Activated CD4-positive, CD25-positive, alpha-beta regulatory T cell (primary cell): Measurements from ENCODE around the gene TLR1.
"Not testable (repeated sequence)": the region's sequence is repeated elsewhere in the genome, so short reads cannot be mapped to it uniquely, and the experiment has no call there.

Experiments used
- DNase-seq, 4 experiments: peaks; one replicate each; lab custom pipeline; 2025; lab: John Stamatoyannopoulos, UW

The TLR1 gene

DNA sequence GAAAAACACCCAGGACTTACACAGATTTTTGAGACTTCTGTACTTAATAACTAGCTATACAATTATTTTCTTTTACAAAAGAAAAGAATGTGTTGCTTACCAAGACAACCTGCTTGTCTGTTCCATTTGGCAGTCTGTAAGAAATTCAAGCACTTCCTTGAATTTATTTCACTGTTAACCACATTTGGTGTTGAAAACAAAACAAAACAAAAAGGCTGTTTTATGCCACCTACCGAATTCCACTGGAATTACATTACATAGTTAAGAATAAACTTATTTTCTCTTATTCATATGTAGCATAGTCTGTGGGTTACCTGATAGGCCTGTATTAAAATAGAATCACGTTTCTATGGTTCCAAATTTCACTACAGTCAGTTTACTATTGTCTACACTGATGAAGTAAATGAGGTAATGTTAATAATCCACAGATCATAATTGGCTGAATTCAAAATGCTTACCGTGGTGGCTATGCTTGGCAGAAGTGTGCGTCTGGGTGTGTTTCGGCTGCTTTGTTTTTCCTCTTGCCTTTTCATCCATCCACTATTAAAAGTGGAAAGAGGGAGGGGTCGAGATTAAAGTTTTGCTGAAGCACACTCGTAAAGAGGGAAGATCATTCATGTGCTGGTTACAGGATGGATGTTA, at the start of gene TLR1:
TLR1 (minus strand) TSS at position 138 of the 642 bp plus-strand sequence. CDS start 5,960 bp downstream, outside the sequence.
- no peak for DNase-seq

- DNase-seq, result no peak
These were observed 41.4 kb upstream of the TLR1 start for GRCh38 chr4:38846015-38846414.

DNA sequence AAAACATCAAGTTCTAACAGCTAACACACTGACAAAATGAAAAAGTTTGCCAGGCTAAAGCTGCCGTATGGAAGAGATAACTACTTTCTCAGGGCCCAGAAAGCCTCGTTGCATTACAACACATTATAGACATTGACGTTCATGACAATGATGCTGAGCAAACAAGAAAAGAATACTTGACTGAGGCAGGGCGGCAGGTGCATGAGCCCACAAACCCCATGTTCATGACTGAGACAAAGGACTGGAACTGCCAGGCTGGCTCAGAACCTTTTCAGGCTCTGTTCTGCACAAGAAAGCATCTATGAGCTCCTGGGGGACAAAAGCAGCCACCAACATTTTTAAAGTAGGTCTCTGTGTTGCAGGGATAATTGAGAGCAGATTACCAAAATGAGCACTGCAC, 38.4 kb upstream of the TLR1 start:
- DNase-seq, result no peak

DNA sequence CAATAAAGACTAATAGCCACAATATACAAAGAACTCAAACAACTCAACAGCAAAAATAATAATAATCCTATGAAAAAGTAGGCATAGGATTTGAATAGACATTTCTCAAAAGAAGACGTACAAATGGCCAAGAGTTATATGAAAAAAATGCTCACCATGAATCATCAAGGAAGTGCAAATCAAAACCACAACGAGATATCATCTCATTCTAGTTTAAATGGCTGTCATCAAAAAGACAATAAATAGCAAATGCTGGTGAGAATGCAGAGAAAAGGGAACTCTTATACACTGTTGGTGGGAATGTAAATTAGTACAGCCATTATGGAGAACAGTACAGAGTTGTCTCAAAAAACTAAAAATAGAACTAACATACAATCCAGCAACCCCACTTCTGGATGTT, 33.3 kb upstream of the TLR1 start:
- DNase-seq, result no peak

DNA sequence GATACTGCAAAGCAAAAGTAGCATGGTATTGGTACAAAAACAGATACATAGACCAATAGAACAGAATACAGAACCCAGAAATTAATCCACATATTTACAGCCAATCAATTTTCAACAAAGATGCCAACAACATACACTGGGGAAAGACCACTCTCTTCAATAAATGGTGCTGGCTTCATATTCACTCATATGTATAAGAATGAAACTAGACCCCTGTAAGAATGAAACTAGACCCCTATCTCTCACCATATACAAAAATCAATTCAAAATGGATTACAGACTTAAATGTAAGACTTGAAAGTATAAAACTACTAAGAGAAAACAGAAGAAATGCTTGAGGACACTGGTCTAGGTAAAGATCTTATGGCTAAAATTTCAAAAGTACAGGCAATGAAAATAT, 32.7 kb upstream of the TLR1 start:
- no peak for DNase-seq

DNA sequence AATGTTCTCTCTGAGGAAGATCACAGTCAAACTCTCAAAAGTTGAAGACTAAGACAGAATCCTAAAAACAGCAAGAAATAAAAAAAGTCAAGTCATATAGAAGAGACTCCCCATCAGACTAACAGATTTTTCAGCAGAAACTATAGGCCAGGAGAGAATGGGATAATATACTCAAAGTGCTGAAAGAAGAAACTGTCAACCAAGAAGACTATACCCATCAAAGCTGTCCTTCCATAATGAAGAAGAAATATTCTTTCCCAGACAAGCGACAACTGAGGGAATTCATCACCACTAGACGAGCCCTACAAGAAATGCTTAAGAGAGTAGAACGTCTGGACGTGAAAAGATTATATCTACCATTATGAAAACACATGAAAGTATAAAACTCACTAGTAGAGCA, 30.0 kb upstream of the TLR1 start:
- DNase-seq, result no peak

GRCh38 chr4:38832624-38833528, 28.3 kb upstream of the TLR1 start:
- no peak for DNase-seq

DNA sequence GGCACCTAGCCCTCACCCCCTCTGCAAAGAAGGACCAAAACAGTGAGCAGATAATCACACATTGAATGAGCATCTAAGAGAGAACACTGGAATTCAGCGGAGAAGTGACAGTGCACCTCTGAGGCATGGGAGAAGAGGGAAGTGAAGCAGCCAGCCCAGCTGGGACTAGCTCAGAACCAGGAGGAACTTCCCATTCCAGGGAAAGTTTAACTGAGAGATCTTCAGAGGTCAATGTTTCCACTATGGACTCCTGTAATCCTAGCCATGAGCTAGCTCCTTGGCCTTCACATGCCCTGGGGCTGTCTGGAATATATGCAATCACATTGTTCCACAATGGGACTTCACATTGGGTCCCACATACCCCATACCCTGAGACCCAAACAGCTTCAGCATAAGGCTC, 27.6 kb upstream of the TLR1 start:
- DNase-seq, result no peak

DNA sequence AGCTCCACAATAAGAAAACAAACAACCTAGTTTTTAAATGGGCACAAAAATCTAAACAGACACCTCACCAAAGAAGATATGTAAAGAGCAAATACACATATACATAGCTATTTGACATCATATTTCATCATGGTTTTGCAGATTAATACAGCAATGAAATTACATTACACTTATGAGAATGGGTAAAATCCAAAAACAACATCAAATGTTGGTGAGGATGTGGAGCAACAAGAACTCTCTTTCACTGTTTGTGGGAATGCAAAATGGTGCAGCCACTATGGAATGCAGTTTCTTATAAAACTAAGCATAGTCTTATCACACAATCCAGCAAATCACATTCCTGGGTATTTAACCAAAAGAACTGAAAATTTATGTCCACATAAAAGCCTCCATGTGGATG, 27.1 kb upstream of the TLR1 start:
- no peak for DNase-seq

- no peak for DNase-seq
These were observed 24.6 kb upstream of the TLR1 start for GRCh38 chr4:38829237-38829636.

DNA sequence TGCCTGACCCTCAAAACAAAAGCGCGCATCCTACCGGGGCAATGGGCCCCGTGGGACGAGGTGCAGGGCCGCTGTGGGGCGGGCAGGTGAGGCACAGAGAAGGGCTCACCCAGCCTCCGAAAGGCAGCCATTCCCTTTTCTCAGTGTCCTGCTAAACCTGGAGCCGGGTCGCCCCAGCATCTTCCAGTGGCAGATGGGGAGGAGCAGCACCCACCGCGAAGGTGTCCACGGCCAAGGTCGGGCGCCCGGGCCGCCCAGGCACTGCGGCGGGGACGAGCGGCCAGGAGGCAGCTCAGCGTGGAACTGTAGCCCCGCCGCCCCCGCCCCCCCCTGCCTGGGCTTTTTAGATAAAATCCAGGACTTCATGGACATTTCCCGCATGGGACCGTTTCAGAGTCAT, 19.2 kb upstream of the TLR1 start:
- no peak for DNase-seq

GRCh38 chr4:38822748-38823303, 18.2 kb upstream of the TLR1 start:
- DNase-seq, result no peak

GRCh38 chr4:38821739-38822138, 17.1 kb upstream of the TLR1 start:
- no peak for DNase-seq

DNA sequence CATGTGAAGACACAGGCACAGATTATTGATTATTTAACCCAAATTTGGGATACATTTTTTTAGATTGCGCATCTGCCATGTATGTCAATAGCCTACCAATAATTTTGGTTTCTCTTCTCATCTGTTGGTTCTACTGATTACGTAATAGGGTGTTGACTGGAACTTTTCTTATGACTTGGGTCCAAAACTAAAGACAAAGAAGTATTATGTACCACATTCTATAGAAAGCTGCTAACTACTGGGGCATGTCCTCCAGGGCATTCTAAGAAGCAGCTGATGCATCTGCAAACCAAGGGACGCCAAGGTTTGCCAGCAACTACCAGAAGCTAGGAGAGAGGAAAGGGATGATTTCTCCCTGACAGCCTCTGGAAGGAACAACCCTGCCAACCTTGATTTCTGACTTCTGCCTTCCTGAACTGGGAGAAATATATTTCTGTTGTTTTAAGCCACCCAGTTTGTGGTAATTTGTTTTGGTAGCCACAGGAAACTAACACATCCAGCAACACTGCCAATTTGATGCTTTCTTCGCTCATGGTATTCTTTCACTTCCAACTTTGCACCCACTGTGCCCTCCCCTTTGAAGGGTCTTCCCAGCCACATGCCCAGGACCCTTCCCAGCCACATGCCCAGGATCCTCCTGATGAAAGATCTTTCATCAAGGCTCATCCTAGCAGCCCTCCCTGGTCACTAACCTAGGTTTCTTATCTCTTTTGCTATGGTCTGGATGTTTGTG, 15.9 kb upstream of the TLR1 start:
- DNase-seq, result no peak

GRCh38 chr4:38819569-38819968, 15.0 kb upstream of the TLR1 start:
- no peak for DNase-seq

DNA sequence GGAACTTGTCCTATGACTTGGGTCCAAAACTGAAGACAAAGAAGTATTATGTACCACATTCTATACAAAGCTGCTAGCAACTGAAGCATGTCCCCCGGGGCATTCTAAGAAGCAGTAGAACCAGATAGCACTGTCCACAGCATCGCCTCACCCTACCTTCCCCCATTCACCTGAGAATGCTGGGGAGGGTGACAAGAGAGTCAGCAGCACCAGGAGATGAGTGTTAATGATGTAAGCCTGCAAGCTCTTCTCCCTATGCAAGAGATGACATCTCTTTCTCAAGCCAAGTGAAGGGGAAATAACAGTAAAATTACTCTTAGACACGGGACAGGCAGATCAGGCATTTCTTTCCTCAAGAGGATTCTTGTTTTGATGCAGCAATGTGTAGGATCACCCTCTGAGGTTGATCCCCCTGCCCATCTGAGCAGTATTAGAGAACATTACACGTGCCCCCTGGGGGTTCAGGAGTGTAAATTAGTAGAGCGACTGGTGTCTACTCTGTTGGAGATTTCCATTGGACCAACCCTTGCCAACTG, 13.9 kb upstream of the TLR1 start:
- no peak for DNase-seq

DNA sequence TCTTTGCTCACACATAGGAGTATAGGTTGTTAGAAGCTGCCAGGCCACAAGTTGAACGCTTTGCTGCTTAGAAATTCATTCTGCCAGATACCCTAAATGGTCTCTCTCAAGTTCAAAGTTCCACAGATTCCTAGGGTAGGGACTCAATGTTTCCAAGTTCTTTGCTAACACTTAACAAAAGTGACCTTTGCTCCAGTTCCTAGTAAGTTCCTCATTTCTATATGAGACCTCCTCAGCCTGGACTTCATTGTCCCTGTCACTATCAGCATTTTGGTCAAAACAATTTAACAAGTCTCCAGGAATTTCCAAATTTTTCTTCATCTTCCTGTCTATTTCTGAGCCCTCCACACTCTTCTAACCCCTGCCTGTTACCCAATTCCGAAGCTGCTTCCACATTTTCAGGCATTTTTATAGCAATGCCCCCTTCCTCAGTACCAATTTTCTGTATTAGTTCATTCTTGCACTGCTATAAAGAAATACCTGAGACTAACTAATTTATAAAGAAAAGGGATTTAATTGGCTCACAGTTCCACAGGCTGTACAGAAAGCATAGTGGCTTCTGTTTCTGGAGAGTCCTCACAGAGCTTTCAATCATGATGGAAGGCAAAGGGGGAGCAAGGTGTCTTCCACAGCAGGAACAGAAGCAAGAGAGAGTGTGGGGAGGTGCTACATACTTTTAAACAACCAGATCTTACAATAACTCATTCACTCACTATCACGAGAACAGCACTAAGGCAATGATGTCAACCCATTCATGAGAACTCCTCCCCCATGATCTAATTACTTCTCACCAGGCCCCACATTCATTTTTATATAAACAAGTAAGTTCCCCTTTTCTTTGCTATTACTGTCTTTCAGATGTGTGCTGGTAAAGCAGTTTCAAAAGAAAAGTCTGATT, 11.5 kb upstream of the TLR1 start:
- no peak for DNase-seq

GRCh38 chr4:38814386-38814785, 9.8 kb upstream of the TLR1 start:
- no peak for DNase-seq

DNA sequence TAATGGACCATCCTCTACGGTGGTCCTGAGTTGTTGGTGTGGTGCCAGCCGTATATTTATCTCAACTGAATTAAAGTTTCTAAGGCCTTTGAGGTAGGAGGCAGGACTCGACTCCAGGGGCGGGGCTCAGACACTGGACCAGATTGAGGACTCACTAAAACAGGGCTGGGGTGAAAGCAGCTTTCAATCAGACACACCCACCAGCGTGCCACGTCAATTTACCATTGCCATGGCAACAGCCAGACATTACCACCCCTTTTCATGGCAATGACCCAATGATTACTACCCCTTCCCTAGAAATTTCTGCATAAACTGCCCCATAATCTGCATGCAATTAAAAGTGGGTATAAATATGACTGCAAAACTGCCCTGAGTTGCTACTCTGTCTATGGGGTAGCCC, 6.7 kb upstream of the TLR1 start:
- no peak for DNase-seq

DNA sequence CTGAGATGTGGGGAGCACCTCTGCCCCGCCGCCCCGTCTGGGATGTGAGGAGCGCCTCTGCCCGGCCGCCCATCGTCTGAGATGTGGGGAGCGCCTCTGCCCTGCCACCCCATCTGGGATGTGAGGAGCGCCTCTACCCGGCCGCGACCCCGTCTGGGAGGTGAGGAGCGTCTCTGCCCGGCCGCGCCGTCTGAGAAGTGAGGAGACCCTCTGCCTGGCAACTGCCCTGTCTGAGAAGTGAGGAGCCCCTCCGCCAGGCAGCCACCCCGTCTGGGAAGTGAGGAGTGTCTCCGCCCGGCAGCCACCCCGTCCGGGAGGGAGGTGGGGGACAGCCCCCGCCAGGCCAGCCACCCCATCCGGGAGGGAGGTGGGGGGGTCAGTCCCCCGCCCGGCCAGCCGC, 2.9 kb upstream of the TLR1 start:
- not testable (repeated sequence) for DNase-seq

- not testable (repeated sequence) for DNase-seq
These were observed 1.7 kb upstream of the TLR1 start for GRCh38 chr4:38806251-38806650.
